Kidney capillary endothelial cell (primary cell): ENCODE results near the gene SMAD3.

Source experiments
- DNase-seq: peaks from one replicate; pipeline ENCODE4 v3.0.0-alpha.2; 2018; ENCODE audit warnings: low spot score

Gene SMAD3

DNA sequence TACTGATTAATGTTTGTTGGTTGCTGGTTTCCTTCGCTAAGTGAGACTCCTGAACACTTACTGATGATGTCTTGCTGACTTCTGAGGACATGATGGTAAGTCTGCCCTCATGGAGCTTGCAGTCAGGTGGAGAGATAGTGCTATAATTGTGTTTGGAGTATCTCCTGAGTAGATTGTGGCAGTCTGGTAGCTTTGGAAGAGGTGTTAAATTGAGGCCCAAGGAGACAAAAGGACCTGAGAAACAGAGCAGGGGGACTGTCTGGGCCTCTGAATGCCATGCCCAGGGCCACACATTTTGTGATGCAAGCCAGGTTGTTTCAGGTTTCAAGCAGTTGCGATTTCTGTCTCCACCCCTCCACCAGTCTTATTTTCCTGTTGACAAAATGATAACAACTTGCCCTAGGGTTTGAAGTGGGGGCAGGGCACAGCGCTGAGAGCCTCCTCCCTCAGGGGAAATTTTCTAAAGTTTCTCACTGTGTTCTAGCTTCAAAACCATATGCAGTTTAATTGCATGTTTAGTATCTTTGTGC, 16.7 kb downstream of the SMAD3 start:
- DNase-seq: no peak

GRCh38 chr15:67083135-67083762, 17.8 kb downstream of the SMAD3 start:
- no peak for DNase-seq

GRCh38 chr15:67084561-67084960, 19.2 kb downstream of the SMAD3 start:
- DNase-seq: no peak

- no peak for DNase-seq
Observed at GRCh38 chr15:67085237-67085817, 19.9 kb downstream of the SMAD3 start.

DNA sequence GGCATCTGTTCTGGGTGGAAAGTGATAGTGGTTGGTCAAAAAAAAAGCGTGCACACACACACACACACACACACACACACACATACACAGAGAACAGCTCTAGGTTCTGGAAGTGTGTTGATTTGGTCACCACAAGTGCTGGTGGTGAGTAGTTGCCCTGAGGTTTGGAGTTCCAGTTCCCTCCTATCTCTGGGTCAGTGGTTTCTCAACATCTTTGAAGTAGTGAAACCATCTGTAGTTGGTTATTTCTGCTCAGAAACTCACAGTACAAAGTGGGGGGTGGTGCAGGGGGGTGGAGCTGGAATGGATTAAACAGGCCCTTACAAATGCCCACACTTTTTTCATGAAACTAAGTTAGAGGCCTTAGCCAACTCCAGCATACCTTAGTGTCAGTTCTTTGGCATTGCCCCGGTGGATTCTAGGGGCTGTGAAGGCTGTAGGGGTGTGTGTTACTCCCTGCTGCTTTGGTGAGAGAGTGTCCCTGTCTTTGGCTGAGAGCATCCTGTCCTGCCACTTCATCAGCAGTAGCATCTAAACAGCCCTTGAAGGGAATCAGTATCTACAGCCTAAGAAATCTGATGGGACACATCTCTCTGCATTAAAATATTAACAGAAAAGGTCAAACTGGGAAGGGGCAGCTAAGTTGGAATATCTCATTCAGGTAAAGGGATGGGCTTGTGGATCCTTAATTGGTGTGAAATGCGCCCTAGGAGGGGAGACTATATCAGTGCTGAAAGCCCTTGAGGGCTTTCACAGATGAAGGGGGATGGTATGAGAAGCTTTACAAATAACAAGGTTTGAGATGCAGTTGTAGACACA, 20.6 kb downstream of the SMAD3 start:
- DNase-seq: no peak

DNA sequence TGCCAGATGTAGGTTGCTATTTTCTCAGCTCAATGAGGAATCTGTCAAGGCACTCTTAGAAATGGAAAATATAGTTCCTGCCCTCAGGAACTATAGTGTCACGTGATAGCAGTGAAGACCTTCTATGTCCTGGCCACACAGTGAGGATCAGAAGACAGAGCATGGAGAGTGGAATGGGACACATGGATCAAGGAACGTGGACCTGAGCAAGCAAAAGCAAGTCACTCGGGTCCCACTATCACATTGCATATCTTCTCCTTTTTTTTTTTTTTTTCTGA, 21.2 kb downstream of the SMAD3 start:
- no peak for DNase-seq

GRCh38 chr15:67087507-67088172, 22.2 kb downstream of the SMAD3 start:
- DNase-seq: no peak

DNA sequence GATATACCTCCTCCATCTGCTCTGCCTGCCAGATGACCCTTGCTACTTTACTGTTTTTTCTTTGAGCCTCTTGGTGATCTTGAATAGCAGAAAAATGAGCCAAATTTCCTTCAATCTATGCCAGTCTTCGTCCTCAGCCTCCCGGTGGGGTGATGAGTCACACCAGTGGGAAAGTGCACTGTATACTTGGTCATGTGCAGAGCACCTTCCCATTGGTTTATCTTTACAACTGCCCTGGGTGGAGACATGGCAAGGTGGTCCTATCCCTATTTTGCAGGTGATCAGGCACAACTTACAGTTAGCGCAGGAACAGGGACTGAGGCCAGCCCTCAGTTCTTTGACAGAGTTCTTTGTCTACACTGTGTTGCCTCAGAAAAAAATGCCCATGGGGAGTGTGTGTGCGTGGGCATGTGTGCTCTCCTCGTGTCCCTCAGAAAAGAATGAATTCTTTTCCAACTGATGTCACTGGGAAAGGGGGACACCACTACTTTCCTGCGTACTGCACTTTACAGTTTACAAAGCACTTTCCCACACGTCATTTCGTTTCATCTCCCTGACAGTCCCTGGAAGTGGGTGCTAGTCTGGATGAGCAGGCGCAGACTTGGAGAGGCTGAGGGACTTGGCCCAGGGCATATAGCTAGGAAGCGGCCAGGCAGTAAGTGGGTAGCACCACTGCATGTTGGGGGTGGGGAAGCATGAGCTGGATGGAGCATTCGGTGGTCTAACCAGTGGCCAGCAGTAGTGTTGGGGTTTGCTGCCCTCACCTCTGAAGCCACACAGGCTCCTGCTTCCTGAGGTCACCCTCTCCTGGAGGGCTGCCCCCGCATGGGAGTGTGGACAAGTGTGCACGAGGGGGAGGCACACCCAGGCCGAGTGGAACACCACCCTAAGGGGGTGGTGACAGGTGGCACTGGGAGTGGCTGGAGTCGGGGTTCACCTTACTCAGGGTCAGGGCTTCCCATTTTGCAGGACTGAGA, 24.1 kb downstream of the SMAD3 start:
- no peak for DNase-seq

DNA sequence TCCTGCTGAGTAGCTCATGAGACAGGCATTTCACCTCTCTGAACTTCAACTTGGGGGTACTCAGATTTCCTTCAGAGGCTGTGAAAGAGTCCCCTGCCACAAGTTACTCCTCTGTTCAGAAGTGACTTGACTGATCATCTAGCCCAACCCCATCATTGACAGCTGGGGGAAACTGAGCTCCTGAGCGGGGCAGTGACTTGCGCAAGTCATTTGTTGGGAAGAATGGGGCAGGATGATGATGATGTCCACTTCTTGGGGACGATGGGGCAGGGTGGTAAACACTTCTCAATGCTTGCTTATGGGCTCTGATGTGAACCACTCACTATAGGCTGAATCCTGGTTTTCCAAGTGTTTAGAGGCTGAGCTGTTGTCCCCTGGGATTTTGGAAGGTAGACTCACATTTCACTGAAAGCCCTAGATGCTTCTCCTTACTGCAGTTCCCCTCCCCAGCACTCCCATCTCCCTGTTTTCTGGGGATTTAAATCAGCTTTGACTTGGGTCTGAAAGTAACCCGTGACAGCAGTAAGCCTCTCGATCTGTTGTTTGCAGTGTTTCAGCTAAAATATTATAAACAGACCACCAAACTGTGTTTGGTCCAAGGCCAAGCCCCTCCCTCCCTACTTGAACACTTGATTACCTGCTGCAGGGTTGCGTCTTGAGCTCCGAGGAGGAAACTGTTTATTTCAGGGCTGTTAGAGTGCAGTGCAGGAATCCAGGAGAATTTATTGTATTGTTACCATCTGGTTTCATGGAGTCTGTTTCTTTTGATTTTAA, 25.1 kb downstream of the SMAD3 start:
- no peak for DNase-seq

- DNase-seq: peak; percentile 85
Observed at GRCh38 chr15:67091071-67091979, 25.9 kb downstream of the SMAD3 start.

DNA sequence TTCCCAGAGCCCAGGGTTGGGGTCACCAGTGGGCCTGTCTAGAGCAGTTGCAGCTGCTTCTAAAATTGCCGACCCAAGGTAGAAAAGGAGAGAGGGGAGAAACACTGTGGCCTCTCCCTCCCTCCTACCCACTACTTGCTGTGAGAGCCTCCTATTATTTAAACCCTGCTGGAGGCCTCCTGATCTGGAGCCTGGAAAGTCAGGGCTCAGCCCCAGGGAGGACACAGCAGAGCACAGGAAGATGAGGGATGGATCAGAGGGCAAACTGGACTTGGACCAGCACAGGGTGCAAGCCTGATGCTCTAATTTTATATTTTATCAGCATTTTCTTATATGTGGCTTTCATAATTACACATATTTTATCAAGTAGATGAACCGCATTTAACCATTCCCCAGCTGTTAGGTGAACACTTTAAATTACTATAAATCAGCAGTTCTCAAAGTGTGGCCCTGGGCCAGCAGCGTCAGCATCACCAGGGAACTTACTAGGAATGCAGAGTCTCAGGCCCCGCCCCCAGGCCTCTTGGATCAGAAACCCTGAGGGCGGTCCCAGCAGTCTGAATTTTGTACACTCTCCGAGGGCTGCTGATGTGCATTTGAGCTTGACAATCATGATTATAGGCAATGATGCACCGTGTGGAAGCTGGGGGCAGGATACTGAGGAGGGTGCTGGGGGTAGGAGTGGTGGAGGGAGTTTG, 26.7 kb downstream of the SMAD3 start:
- no peak for DNase-seq

GRCh38 chr15:67092752-67093503, 27.5 kb downstream of the SMAD3 start:
- DNase-seq: no peak

GRCh38 chr15:67093504-67093862, 28.1 kb downstream of the SMAD3 start:
- no peak for DNase-seq

DNA sequence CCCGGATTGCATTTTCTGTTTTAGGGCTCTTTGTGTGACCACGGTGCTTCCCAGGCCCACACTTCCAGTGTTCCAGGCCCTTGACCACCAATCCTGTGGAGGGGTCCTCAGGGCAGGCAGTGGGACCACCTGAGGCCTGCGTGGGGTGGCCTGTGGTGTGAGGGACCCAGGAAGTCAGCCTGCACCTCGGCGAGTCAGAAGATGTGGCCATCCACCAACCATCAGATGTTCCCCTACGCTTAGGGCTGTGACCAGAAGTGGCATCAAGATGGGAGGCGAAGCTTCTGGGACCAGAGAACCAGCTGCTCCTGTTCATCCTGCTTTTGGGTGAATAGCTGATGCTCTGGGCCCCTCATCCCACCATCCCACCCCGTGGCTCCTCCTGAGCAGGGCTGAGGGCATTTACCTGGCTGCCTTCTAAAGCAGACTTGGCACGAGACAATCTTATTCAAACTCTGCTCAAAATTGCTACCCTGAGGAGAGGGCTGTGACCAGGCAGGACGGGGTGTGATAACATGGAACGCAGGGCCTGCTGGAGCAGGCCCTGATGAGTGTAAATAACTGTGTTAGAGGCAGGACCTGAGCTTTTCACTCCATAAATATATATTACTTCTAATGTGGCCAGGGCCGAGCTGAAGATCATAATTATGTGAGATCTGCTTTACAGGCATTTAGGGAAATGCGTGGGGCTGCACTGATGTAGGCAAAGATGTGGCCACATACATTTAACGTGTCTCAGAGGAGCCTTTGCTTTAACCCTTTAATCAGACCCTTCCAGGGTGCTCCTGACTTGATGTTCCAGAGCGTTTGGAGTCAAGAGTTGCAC, 28.8 kb downstream of the SMAD3 start:
- DNase-seq: no peak

- DNase-seq: no peak
Observed at GRCh38 chr15:67095912-67096311, 30.5 kb downstream of the SMAD3 start.

- DNase-seq: no peak
Observed at GRCh38 chr15:67096546-67097294, 31.3 kb downstream of the SMAD3 start.

DNA sequence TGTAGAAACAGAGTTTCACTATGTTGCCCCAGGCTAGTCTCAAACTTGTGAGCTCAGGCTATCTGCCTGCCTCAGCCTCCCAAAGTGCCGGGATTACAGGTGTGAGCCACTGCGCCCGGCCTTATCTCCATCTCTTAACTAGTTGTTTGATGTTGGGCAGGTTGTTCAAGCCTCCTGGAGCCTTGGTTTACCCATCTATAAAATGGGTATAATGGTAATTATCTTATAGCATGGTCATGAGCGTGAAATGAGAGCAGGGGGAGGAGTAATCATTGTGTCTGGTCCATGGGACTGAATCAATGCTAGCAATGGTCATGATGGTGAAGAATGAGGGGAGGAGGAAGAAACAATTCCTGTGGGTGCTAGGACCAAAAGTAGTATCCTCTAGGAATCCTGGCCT, 32.0 kb downstream of the SMAD3 start:
- DNase-seq: no peak
